HepG2 (cell line): ENCODE data around the gene ZBTB20. TPM values are rescaled to one million over a fixed set of nuclear protein-coding genes. Genes with fewer than 3 reads are reported as not detected.
A peak's percentile ranks its signal among the peaks of the same experiment; 100 is the strongest.

Experiments used
- EP300 ChIP-seq, 3 experiments: sonication (generic) in 1 of 3; formaldehyde crosslinking in 1 of 3; IDR thresholded peaks; 2 replicates each; pipeline versions ENCODE4 v1.5.1 to v1.6.1; 2011 to 2020; ENCODE audit warnings: low read depth in 2 of 3, low read length in 2 of 3, borderline replicate concordance in 1 of 3, improper control_type of control experiment in 1 of 3, mild to moderate bottlenecking in 1 of 3, missing genetic modification reagents in 1 of 3, moderate library complexity in 1 of 3
- FOXP1 ChIP-seq, 2 experiments: fragments of 450-650 bp in 1 of 2; IDR thresholded peaks; 2 replicates each; pipeline ENCODE4 v1.6.1; 2017 to 2018; ENCODE audit warnings: antibody characterized with exemption in 1 of 2
- HDAC2 ChIP-seq: sonication (generic); formaldehyde crosslinking; IDR thresholded peaks from 2 replicates; pipeline ENCODE4 v1.4.0; 2020; ENCODE audit warnings: missing genetic modification reagents
- JDP2 ChIP-seq: sonication (generic); formaldehyde crosslinking; IDR thresholded peaks from 2 replicates; pipeline ENCODE4 v1.8.1; 2022; ENCODE audit warnings: missing genetic modification reagents, borderline replicate concordance
- KDM5B ChIP-seq: sonication (generic); formaldehyde crosslinking; IDR thresholded peaks from 2 replicates; pipeline ENCODE4 v1.4.0; 2020; ENCODE audit warnings: missing genetic modification reagents, mild to moderate bottlenecking, borderline replicate concordance
- KMT2A ChIP-seq: sonication (generic); formaldehyde crosslinking; IDR thresholded peaks from 2 replicates; pipeline ENCODE4 v1.4.0; 2020; ENCODE audit warnings: missing genetic modification reagents
- MEIS1 ChIP-seq: sonication (generic); formaldehyde crosslinking; IDR thresholded peaks from 2 replicates; pipeline ENCODE4 v1.9.0; 2021; ENCODE audit warnings: mild to moderate bottlenecking, missing genetic modification reagents, moderate library complexity, borderline replicate concordance
- RCOR2 ChIP-seq: IDR thresholded peaks from 2 replicates; pipeline ENCODE4 v1.6.1; 2016; ENCODE audit warnings: missing biosample characterization, missing genetic modification reagents
- ZNF24 ChIP-seq: fragments of 450-650 bp; IDR thresholded peaks from 2 replicates; pipeline ENCODE4 v1.6.1; 2017; ENCODE audit warnings: antibody characterized with exemption, mild to moderate bottlenecking
- ZNF333 ChIP-seq: sonication (generic); formaldehyde crosslinking; IDR thresholded peaks from 2 replicates; pipeline ENCODE4 v1.4.0; 2020; ENCODE audit warnings: mild to moderate bottlenecking, missing genetic modification reagents, borderline replicate concordance
- ZNF501 ChIP-seq: sonication (generic); formaldehyde crosslinking; IDR thresholded peaks from 2 replicates; pipeline ENCODE4 v1.5.1; 2020; ENCODE audit warnings: mild to moderate bottlenecking, moderate library complexity, missing genetic modification reagents
- ZNF550 ChIP-seq: sonication (generic); formaldehyde crosslinking; IDR thresholded peaks from 2 replicates; pipeline ENCODE4 v1.4.0; 2020; ENCODE audit warnings: mild to moderate bottlenecking, missing genetic modification reagents, borderline replicate concordance
- ZNF616 ChIP-seq: sonication (generic); formaldehyde crosslinking; IDR thresholded peaks from 2 replicates; pipeline ENCODE4 v1.5.0; 2020; ENCODE audit warnings: low read depth, mild to moderate bottlenecking, missing genetic modification reagents
- ZNF629 ChIP-seq: sonication (generic); formaldehyde crosslinking; conservative IDR thresholded peaks from 2 replicates; pipeline ENCODE4 v1.5.0; 2020; ENCODE audit warnings: missing genetic modification reagents
- ZNF746 ChIP-seq: sonication (generic); formaldehyde crosslinking; IDR thresholded peaks from 2 replicates; pipeline ENCODE4 v1.8.0; 2022; ENCODE audit warnings: mild to moderate bottlenecking, missing genetic modification reagents
- ZNF75D ChIP-seq: sonication (generic); formaldehyde crosslinking; IDR thresholded peaks from 2 replicates; pipeline ENCODE4 v1.8.1; 2023; ENCODE audit warnings: missing genetic modification reagents, mild to moderate bottlenecking, borderline replicate concordance
- polyA plus RNA-seq, 8 experiments: library from polyadenylated mRNA; depleted of rRNA in 3 of 8; stranded (reverse) in 7 of 8; unstranded in 1 of 8; fragments of >200 nt; fragmentation: Illumina TruSeq in 4 of 8; extraction: Trizol in 4 of 8; gene quantifications; 2 replicates each; pipeline versions ENCODE4 v1.2.1 to v1.2.3, GENCODE V29; 2011 to 2016; ENCODE audit warnings: low read depth in 4 of 8, missing spikeins in 1 of 8, mixed read lengths in 1 of 8; ENCODE audit not compliant: insufficient read depth in 1 of 8
- total RNA-seq, 5 experiments: library from RNA; depleted of rRNA; stranded (reverse); fragments of >200 nt; fragmentation: Illumina TruSeq; extraction: Trizol; gene quantifications; 2 replicates each; pipeline ENCODE4 v1.2.3, GENCODE V29; 2016; ENCODE audit warnings: low read depth in 1 of 5
- TF ChIP-seq, protein P1 (sequence below): sonication (generic); formaldehyde crosslinking; conservative IDR thresholded peaks from 2 replicates; pipeline ENCODE4 v1.8.0; 2022; ENCODE audit warnings: mild to moderate bottlenecking, moderate library complexity, missing genetic modification reagents
- TF ChIP-seq, protein P2 (sequence below): IDR thresholded peaks from 2 replicates; pipeline ENCODE4 v1.6.1; 2016; ENCODE audit warnings: missing genetic modification reagents, missing compliant biosample characterization
- TF ChIP-seq, protein P3 (sequence below): sonication (generic); formaldehyde crosslinking; IDR thresholded peaks from 2 replicates; pipeline ENCODE4 v1.5.1; 2020; ENCODE audit warnings: missing genetic modification reagents, mild to moderate bottlenecking, borderline replicate concordance
- TF ChIP-seq, protein P4 (sequence below): IDR thresholded peaks from 2 replicates; pipeline ENCODE4 v1.6.1; 2016; ENCODE audit warnings: mild to moderate bottlenecking

ZBTB20 gene
- total and polyA plus RNA-seq, 2 of the 13 experiments (the other 11 are each of a cell fraction or from before 2014, with no cell fraction given) = 1.9 to 8.8 TPM

DNA sequence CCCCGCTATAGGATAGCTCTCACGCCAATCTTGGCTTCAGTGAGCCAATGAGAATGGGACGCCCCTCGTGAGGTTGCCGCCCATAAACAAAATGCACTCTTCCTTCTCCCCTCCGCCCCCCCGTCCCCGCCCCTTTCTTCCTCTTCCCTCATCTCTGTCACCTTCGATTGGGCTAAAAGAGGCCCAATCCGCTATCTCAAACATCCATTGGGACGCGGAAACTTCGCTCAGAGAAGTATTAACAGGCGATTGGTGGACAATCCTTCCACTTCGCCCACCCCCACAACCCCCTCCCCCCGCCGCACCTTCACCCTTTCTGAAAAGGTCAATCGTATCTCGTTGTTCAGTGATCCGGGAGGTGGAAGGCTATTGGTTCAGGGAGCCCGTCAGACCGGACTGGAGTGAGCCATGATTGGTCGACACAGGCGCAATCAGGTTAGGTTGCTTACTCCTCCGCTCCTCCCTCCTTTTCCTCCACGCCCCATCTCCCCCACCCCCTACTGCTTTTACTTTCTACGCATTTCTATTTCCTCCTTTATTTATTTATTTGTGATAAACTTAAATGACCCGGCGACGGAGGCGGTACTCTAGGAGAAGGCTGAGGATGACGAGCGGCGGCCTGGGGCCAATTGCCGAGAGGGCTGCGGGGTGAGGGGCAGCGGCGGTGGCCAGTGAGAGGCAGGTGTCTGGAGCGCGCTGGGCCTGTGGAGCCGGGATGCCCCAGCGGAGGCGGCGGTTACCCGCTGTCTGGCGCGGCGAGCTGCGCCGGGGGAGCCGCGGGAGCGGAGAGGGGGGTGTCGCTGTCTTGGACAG is 447 bp upstream of the ZBTB20 start (continued):
- peak; percentile 78; the same call in 1 of the 2 replicates for TF ChIP-seq KDM5B (CRISPR knock-in tag)
- TF ChIP-seq, protein P1, sequence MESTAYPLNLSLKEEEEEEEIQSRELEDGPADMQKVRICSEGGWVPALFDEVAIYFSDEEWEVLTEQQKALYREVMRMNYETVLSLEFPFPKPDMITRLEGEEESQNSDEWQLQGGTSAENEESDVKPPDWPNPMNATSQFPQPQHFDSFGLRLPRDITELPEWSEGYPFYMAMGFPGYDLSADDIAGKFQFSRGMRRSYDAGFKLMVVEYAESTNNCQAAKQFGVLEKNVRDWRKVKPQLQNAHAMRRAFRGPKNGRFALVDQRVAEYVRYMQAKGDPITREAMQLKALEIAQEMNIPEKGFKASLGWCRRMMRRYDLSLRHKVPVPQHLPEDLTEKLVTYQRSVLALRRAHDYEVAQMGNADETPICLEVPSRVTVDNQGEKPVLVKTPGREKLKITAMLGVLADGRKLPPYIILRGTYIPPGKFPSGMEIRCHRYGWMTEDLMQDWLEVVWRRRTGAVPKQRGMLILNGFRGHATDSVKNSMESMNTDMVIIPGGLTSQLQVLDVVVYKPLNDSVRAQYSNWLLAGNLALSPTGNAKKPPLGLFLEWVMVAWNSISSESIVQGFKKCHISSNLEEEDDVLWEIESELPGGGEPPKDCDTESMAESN (CRISPR knock-in tag) = peak; percentile 76; the same call in 1 of the 2 replicates
- TF ChIP-seq ZNF616 (CRISPR knock-in tag) = no peak
- TF ChIP-seq ZNF24 = no peak
- TF ChIP-seq ZNF501 (CRISPR knock-in tag) = peak; percentile 83
- no peak for TF ChIP-seq RCOR2 (CRISPR knock-in tag)
- peak in 1 of 2 experiments; percentile 31; a peak in 2 of 4 replicates for TF ChIP-seq EP300 (IDR thresholded peaks at IDR 0.05; ENCODE audit: low read depth in 2 of 2, low read length in 2 of 2)
- TF ChIP-seq EP300 (CRISPR knock-in tag; IDR thresholded peaks at IDR 0.05; ENCODE audit: borderline replicate concordance) = no peak
- TF ChIP-seq ZNF333 (CRISPR knock-in tag) = no peak
- peak; percentile 50; the same call in 1 of the 2 replicates for TF ChIP-seq FOXP1 (IDR thresholded peaks at IDR 0.05)
- peak; percentile 58; the same call in 1 of the 2 replicates for TF ChIP-seq FOXP1 (CRISPR knock-in tag; IDR thresholded peaks at IDR 0.05)
- TF ChIP-seq, protein P2, sequence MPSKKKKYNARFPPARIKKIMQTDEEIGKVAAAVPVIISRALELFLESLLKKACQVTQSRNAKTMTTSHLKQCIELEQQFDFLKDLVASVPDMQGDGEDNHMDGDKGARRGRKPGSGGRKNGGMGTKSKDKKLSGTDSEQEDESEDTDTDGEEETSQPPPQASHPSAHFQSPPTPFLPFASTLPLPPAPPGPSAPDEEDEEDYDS (CRISPR knock-in tag) = no peak
- TF ChIP-seq ZNF746 (CRISPR knock-in tag) = no peak
- TF ChIP-seq MEIS1 (CRISPR knock-in tag) = no peak
- TF ChIP-seq, protein P3, sequence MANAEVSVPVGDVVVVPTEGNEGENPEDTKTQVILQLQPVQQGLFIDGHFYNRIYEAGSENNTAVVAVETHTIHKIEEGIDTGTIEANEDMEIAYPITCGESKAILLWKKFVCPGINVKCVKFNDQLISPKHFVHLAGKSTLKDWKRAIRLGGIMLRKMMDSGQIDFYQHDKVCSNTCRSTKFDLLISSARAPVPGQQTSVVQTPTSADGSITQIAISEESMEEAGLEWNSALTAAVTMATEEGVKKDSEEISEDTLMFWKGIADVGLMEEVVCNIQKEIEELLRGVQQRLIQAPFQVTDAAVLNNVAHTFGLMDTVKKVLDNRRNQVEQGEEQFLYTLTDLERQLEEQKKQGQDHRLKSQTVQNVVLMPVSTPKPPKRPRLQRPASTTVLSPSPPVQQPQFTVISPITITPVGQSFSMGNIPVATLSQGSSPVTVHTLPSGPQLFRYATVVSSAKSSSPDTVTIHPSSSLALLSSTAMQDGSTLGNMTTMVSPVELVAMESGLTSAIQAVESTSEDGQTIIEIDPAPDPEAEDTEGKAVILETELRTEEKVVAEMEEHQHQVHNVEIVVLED (CRISPR knock-in tag) = peak; percentile 51; the same call in 1 of the 2 replicates
- TF ChIP-seq HDAC2 (CRISPR knock-in tag) = no peak
- TF ChIP-seq ZNF75D = no peak
- TF ChIP-seq, protein P4, sequence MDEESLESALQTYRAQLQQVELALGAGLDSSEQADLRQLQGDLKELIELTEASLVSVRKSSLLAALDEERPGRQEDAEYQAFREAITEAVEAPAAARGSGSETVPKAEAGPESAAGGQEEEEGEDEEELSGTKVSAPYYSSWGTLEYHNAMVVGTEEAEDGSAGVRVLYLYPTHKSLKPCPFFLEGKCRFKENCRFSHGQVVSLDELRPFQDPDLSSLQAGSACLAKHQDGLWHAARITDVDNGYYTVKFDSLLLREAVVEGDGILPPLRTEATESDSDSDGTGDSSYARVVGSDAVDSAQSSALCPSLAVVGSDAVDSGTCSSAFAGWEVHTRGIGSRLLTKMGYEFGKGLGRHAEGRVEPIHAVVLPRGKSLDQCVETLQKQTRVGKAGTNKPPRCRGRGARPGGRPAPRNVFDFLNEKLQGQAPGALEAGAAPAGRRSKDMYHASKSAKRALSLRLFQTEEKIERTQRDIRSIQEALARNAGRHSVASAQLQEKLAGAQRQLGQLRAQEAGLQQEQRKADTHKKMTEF (CRISPR knock-in tag) = peak; percentile 57; the same call in 1 of the 2 replicates
- no peak for TF ChIP-seq ZNF629 (CRISPR knock-in tag)
- TF ChIP-seq JDP2 (CRISPR knock-in tag) = no peak
- no peak for TF ChIP-seq KMT2A (CRISPR knock-in tag)
- TF ChIP-seq ZNF550 (CRISPR knock-in tag) = peak; percentile 90; the same call in 1 of the 2 replicates
